Measurements from ENCODE around the gene CD163L1.

Gene CD163L1

DNA sequence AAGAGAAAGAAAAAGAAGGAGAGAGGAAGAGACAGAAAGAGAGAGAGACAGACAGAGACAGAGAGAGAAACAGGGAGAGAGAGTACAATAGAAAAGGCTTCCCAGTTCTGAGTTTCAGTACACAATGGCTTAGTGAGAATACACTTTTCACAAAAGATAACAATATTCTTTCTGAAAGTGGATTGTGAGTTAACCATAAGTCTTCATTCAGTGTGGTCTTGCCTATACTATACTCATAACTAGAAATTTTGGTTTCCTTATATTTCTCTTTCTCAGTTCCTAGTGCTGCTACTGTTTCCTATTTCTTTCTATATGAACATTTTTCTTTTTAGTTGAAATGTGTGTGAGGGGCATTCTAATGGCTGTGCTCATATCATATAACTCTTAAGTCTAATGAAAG, 9.3 kb downstream of the CD163L1 start:
- no peak overlapping the region for H3K4me2 ChIP-seq (ENCODE audit: low read depth, low read length, poor library complexity, severe bottlenecking)
- no peaks in the 10 kb centered on the region for H3K9me3 ChIP-seq (ENCODE audit: insufficient read depth, low read depth, low read length)
- TF ChIP-seq, protein P1, sequence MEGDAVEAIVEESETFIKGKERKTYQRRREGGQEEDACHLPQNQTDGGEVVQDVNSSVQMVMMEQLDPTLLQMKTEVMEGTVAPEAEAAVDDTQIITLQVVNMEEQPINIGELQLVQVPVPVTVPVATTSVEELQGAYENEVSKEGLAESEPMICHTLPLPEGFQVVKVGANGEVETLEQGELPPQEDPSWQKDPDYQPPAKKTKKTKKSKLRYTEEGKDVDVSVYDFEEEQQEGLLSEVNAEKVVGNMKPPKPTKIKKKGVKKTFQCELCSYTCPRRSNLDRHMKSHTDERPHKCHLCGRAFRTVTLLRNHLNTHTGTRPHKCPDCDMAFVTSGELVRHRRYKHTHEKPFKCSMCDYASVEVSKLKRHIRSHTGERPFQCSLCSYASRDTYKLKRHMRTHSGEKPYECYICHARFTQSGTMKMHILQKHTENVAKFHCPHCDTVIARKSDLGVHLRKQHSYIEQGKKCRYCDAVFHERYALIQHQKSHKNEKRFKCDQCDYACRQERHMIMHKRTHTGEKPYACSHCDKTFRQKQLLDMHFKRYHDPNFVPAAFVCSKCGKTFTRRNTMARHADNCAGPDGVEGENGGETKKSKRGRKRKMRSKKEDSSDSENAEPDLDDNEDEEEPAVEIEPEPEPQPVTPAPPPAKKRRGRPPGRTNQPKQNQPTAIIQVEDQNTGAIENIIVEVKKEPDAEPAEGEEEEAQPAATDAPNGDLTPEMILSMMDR (conservative IDR thresholded peaks at IDR 0.05; ENCODE audit: low read length): no peak
- TF ChIP-seq EZH2phosphoT487 (IDR thresholded peaks at IDR 0.05; ENCODE audit: borderline replicate concordance): no peak
- no peaks in the 10 kb centered on the region for H3K36me3 ChIP-seq (ENCODE audit: insufficient read depth, low read length)
- no peaks in the 10 kb centered on the region for H3K79me2 ChIP-seq (ENCODE audit: insufficient read depth, low read length)
- no peak overlapping the region for H3K4me3 ChIP-seq (ENCODE audit: low read length, poor library complexity, severe bottlenecking)
- no peaks in the 10 kb centered on the region for H4K20me1 ChIP-seq (ENCODE audit: insufficient read depth, low read length, poor library complexity, severe bottlenecking)
- H2AFZ ChIP-seq (ENCODE audit: low read length): no peak overlapping the region
- no peaks in the 10 kb centered on the region for H3K4me1 ChIP-seq (ENCODE audit: insufficient read depth, low read length, poor library complexity, severe bottlenecking)
- H3K9me2 ChIP-seq (replicated peaks; ENCODE audit: low read depth, low read length): no peaks in the 10 kb centered on the region
- H3F3A ChIP-seq (ENCODE audit: low read depth): no peaks in the 10 kb centered on the region
- no peak overlapping the region for H3K9ac ChIP-seq (ENCODE audit: low read depth, low read length, poor library complexity, severe bottlenecking)
- peaks cover 7% of the 10 kb centered on the region for H3K27me3 ChIP-seq (ENCODE audit: insufficient read depth, low read length, poor library complexity, severe bottlenecking)

DNA sequence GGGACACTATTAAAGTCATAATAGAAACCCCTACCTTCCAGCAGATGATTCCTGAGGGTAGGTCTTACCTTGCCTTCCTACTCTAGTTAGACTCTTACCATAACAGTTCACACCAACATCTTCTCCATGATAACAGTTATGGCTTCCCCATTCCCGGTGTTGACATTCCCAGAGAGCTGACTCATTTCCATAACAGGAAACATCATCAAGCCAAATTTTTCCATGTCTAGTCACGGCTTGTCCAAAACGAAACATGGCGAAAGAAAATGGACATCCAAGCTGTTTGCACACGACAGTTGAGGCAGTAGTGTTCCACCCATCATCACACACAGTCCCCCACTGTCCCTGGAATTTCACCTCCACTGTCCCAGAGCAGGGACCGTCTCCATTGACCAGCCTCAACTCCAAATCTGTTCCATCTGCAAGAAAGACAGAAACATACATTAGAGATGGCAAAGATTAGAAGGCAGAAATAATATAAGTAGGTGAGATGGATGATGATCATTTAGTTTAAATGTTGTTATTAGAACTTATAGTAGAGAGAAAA, 10.6 kb downstream of the CD163L1 start:
- no peak overlapping the region for H3K4me3 ChIP-seq (ENCODE audit: low read length, poor library complexity, severe bottlenecking)
- no peaks in the 10 kb centered on the region for H3K36me3 ChIP-seq (ENCODE audit: insufficient read depth, low read length)
- H2AFZ ChIP-seq (ENCODE audit: low read length): no peak overlapping the region
- H3K9me3 ChIP-seq (ENCODE audit: insufficient read depth, low read depth, low read length): no peaks in the 10 kb centered on the region
- no peaks in the 10 kb centered on the region for H3K79me2 ChIP-seq (ENCODE audit: insufficient read depth, low read length)
- H3K4me1 ChIP-seq (ENCODE audit: insufficient read depth, low read length, poor library complexity, severe bottlenecking): no peaks in the 10 kb centered on the region
- no peaks in the 10 kb centered on the region for H3F3A ChIP-seq (ENCODE audit: low read depth)
- H3K9me2 ChIP-seq (replicated peaks; ENCODE audit: low read depth, low read length): no peaks in the 10 kb centered on the region
- peaks cover 7% of the 10 kb centered on the region for H3K27me3 ChIP-seq (ENCODE audit: insufficient read depth, low read length, poor library complexity, severe bottlenecking)
- no peaks in the 10 kb centered on the region for H4K20me1 ChIP-seq (ENCODE audit: insufficient read depth, low read length, poor library complexity, severe bottlenecking)
- no peak overlapping the region for H3K9ac ChIP-seq (ENCODE audit: low read depth, low read length, poor library complexity, severe bottlenecking)
- TF ChIP-seq EZH2phosphoT487 (IDR thresholded peaks at IDR 0.05; ENCODE audit: borderline replicate concordance): no peak
- TF ChIP-seq, protein P1 (conservative IDR thresholded peaks at IDR 0.05; ENCODE audit: low read length): no peak
- H3K4me2 ChIP-seq (ENCODE audit: low read depth, low read length, poor library complexity, severe bottlenecking): no peak overlapping the region

GRCh38 chr12:7431993-7432685, 11.8 kb downstream of the CD163L1 start:
- Histone ChIP-seq H2AFZ (ENCODE audit: low read length) (no peak overlapping the region), H3K79me2 (ENCODE audit: insufficient read depth, low read length) (no peaks in the 10 kb centered on the region), H3K4me3 (ENCODE audit: low read length, poor library complexity, severe bottlenecking) (no peak overlapping the region), H3K27me3 (ENCODE audit: insufficient read depth, low read length, poor library complexity, severe bottlenecking) (peaks cover 7% of the 10 kb centered on the region), H3K9me2 (replicated peaks; ENCODE audit: low read depth, low read length) (no peaks in the 10 kb centered on the region), H3K9me3 (ENCODE audit: insufficient read depth, low read depth, low read length) (no peaks in the 10 kb centered on the region), H3F3A (ENCODE audit: low read depth) (no peaks in the 10 kb centered on the region), H4K20me1 (ENCODE audit: insufficient read depth, low read length, poor library complexity, severe bottlenecking) (no peaks in the 10 kb centered on the region), H3K4me1 (ENCODE audit: insufficient read depth, low read length, poor library complexity, severe bottlenecking) (no peaks in the 10 kb centered on the region), H3K4me2 (ENCODE audit: low read depth, low read length, poor library complexity, severe bottlenecking) (no peak overlapping the region), H3K9ac (ENCODE audit: low read depth, low read length, poor library complexity, severe bottlenecking) (no peak overlapping the region), H3K36me3 (ENCODE audit: insufficient read depth, low read length) (no peaks in the 10 kb centered on the region)
- no peak for TF ChIP-seq EZH2phosphoT487 (IDR thresholded peaks at IDR 0.05; ENCODE audit: borderline replicate concordance)
- TF ChIP-seq, protein P1 (conservative IDR thresholded peaks at IDR 0.05; ENCODE audit: low read length): no peak
